Measurements from ENCODE around the gene PCNA. TPM values are rescaled to one million over a fixed set of nuclear protein-coding genes. Genes with fewer than 3 reads are reported as not detected.
"Not testable (repeated sequence)": the region's sequence is repeated elsewhere in the genome, so short reads cannot be mapped to it uniquely, and the experiment has no call there.

The PCNA gene
- total RNA-seq, 2 experiments from 2014 or later, result 666 to 669 TPM

- POLR2A ChIA-PET, result interaction anchor here (1.3 kb wide), 1 partner anchor 264 kb away, joined by 4 read pairs; no protein-coding TSS in a partner anchor
Measured at GRCh38 chr20:5077761-5078387, 41.9 kb downstream of the PCNA start.

GRCh38 chr20:5076913-5077312 is 42.8 kb downstream of the PCNA start:
- CTCF ChIA-PET, result interaction anchor here (1.4 kb wide), 1 partner anchor 38 kb away, joined by 4 read pairs; no protein-coding TSS in a partner anchor
- POLR2A ChIA-PET, result interaction anchor here (0.7 kb wide), 1 partner anchor 191 kb away, joined by 4 read pairs; no protein-coding TSS in a partner anchor

More at GRCh38 chr20:5077761-5078387, 41.9 kb downstream of the PCNA start:
- CTCF ChIA-PET, result interaction anchor here (0.6 to 1.4 kb wide), 2 partner anchors 39 to 537 kb away, joined by 3 to 4 read pairs; no protein-coding TSS in a partner anchor

- POLR2A ChIA-PET, result no interaction called here
- CTCF ChIA-PET, result no interaction called here
Measured at GRCh38 chr20:5074232-5074674, 45.5 kb downstream of the PCNA start.

- ChIA-PET POLR2A (no interaction called here), CTCF (no interaction called here)
Measured at GRCh38 chr20:5073660-5074231, 46.0 kb downstream of the PCNA start.

- ChIA-PET CTCF (no interaction called here), POLR2A (no interaction called here)
Measured at GRCh38 chr20:5072756-5073659, 46.8 kb downstream of the PCNA start.

- CTCF ChIA-PET, POLR2A ChIA-PET: not testable (repeated sequence)
Measured at GRCh38 chr20:5071942-5072341, 47.8 kb downstream of the PCNA start.

GRCh38 chr20:5070570-5070969 is 49.2 kb downstream of the PCNA start:
- CTCF ChIA-PET, result interaction anchor here (1.2 kb wide), 1 partner anchor 14 kb away, joined by 4 read pairs; no protein-coding TSS in a partner anchor
- POLR2A ChIA-PET, result no interaction called here

- ChIA-PET POLR2A (no interaction called here), CTCF (no interaction called here)
Measured at GRCh38 chr20:5070081-5070480, 49.7 kb downstream of the PCNA start.

- CTCF ChIA-PET, result interaction anchor here (1.3 kb wide), 1 partner anchor 13 kb away, joined by 5 read pairs; no protein-coding TSS in a partner anchor
- POLR2A ChIA-PET, result no interaction called here
Measured at GRCh38 chr20:5069141-5069806, 50.5 kb downstream of the PCNA start.

GRCh38 chr20:5067877-5068645 is 51.7 kb downstream of the PCNA start:
- ChIA-PET POLR2A (interaction anchor here (0.6 kb wide), 1 partner anchor 18 kb away, joined by 4 read pairs; no protein-coding TSS in a partner anchor), CTCF (interaction anchor here (1.3 kb wide), 1 partner anchor 11 kb away, joined by 5 read pairs; no protein-coding TSS in a partner anchor)

GRCh38 chr20:5065879-5066383 is 53.8 kb downstream of the PCNA start:
- CTCF ChIA-PET, result interaction anchor here (0.5 kb wide), 1 partner anchor 309 kb away, joined by 3 read pairs; no protein-coding TSS in a partner anchor
- POLR2A ChIA-PET, result no interaction called here

GRCh38 chr20:5065166-5065878 is 54.4 kb downstream of the PCNA start:
- ChIA-PET CTCF (interaction anchor here (0.5 kb wide), 1 partner anchor 308 kb away, joined by 3 read pairs; no protein-coding TSS in a partner anchor), POLR2A (no interaction called here)

Other genes with a start within 250 kb of the PCNA start
- gene SLC23A2, start 118.4 kb downstream of the PCNA start, total RNA-seq, result 10 to 100 TPM; 22.3 to 22.9 TPM
- 10 to 100 TPM; 84.5 to 92.7 TPM for gene TMEM230, start 6.9 kb downstream of the PCNA start, total RNA-seq
- gene CDS2, start 7.0 kb upstream of the PCNA start, total RNA-seq, result 10 to 100 TPM; 49.4 to 51.7 TPM
- under 1 TPM in 1 of 2 experiments, not detected in 1; 0.15 TPM for gene PROKR2, start 197.0 kb upstream of the PCNA start, total RNA-seq

All from activated CD8-positive, alpha-beta memory T cell treated with anti-CD3 and anti-CD28 coated beads for 36 hours (primary cell).